GM18870 (cell line): ENCODE data around the gene CBLN2.

Source experiments
- ATAC-seq: cut with Tn5 transposase; IDR thresholded peaks from one replicate; pipeline ENCODE4 v1.9.1; 2021; ENCODE audit warnings: moderate library complexity; ENCODE audit not compliant: unreplicated experiment

CBLN2 gene

DNA sequence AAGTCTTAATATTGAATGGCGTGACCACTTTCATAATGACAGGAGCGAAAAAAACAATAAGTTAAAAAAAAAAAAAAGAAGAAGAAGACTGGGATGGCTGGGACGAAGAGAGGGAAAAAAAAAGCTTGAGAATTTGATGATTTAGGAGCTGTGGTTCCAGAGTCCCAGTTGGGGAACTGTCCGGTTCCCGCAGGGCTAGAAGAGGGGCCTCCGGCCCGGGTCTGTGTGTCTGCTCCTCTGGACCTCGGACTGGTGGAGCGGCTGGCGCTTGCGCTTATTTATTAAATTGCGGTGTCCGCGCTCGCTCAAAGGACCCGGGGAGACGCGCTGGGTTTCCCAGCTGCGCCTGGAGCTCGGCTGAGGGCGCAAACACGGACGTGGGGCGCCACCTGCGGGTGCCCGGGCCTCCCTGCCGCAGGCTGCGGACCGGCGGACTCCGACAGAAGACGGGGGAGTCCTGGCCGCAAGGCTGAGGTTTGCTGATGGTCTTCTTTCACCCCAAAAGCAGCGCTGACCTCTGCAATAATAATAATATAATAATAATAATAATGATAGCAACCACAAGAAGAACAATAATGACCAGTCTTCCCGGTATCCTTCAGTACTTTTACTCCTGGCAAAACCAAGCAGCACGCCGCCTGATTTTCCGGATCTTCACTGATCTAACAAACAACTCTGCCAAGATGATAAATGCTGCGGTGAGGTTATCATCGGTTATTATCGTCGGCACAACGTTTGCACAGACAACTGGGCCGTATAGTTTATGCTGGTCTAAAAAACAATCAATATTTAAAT lies at the start of gene CBLN2:
Gene CBLN2 (minus strand): TSS at position 251 of the 795 bp plus-strand sequence. CDS start 2,182 bp downstream, outside the sequence.
- peak; percentile 69 for ATAC-seq

DNA sequence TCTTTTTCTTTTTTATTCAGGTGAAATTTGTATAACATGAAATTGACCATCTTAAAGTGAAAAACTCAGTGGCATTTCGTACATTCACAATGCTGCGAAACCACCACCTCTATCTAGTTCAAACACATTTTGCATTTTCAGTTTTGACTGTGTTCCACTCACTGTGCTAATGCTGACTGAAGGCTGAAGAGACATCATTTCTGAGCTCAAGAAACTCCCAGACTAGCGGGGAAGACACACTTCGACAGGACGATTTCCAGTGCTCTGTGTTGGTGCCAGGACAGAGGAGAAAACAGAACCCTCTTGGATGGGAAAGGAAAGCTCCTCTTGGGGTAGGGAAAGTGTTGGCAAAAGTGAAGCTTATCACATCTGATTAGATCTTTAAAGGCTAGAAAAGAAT lies 44.2 kb upstream of the CBLN2 start:
- ATAC-seq: no peak

DNA sequence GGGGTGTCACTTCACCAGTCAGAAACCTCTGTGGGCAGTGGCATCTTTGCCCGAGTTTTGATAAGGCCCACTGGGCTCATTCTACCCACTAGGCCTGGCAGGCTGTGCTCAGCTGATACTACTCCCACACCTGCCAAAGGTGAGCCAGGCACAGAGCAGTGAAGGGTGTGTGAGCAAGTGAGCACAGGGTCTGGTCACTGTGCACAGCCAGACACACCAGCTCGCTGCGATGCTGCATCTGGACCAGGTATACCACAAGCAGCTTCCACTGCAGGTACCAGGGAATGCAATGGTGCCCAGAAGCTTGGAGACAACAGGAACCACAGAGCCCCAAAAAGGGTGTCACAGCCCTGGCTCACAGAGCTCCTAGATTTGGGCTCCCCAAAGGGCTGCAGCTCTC lies 40.6 kb upstream of the CBLN2 start:
- ATAC-seq: no peak

DNA sequence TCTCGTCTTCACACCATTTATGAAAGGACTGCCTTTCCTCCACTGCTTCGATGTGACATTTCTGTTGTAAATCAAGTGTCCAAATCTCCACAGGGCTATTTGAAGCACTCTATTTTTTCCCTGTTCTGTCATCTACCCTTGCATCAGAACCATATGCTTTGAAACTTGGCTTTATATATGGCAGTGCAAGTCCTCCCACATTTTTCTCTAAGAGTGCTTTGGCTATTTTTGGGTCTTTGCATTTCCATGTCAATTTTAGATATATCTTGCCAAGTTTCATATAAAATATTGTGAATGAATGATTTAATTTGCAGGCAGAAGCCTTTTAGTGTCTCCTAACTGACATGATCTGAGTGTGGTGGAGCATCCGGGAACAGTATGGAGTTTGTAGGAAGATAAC lies 37.8 kb upstream of the CBLN2 start:
- no peak for ATAC-seq

DNA sequence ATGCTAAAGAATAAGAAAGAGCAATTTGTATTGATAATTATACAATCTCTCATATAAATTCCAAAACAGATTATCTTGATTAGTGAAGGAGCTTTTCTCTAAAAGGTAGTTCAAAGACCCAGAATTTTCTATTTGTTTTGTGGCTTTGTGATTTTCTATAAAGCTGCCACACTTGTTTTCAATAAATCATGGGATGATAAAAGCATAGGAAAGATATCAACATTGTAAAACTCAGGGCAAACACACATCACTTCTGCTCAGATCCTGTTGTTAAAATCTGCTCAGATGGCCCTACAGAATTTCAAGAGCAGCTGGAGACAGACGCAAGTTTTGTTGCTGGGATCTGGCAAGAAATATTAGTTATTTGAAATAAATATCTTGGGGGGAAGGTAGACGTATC lies 28.8 kb upstream of the CBLN2 start:
- no peak for ATAC-seq

DNA sequence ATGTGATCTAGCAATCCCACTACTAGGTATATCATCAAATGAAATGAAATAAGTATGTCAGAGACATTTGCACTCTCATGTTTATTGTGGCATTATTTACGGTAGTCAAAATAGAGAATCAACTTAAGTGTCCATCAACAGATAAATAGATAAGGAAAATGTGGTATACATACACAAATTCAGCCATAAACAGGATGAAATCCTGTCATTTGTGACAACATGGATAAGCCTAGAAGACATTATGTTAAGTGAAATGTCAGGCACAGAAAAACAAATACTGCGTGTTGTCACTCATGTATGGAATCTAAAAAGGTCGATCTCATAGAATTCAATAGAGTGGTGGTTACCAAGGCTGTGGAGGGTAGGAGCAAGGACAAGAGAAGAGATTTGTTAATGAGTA lies 22.1 kb upstream of the CBLN2 start:
- no peak for ATAC-seq

DNA sequence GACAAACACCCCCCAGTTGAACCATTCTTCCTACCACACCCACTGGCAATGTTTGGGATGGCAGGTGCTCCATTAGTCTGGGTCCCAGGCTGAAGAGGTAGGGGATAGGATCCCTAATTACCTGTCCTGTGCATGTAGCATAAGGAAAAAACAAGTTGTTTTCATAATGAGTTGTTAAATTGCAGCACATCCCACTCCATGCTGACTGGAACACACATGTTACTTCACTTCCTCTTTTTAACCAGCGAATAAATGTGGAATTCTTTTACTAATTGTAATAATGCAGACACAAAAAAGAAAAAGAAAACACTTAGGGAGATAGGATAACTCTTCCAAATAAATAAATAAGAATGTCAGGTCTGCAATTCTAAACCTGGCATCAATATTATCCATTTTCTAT lies 11.8 kb upstream of the CBLN2 start:
- no peak for ATAC-seq

DNA sequence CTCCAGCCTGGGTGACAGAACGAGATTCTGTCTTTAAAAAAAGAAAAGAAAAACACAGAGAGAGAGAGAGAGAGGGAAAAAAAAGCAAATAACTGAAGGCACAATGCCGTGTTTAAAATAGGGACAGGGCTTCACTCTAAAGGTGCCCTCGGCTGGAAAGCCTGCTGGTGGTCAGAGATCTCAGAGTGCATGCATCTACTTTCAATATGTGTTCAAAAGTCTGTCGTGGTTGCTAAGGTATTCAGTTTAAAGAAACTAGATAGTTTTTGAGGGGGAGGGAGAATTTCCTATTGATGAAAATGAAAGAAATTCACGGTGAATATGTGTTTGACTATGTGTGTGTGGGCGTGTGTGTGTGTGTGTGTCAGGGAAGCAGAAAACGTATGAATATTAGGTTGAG lies 11.0 kb upstream of the CBLN2 start:
- no peak for ATAC-seq

DNA sequence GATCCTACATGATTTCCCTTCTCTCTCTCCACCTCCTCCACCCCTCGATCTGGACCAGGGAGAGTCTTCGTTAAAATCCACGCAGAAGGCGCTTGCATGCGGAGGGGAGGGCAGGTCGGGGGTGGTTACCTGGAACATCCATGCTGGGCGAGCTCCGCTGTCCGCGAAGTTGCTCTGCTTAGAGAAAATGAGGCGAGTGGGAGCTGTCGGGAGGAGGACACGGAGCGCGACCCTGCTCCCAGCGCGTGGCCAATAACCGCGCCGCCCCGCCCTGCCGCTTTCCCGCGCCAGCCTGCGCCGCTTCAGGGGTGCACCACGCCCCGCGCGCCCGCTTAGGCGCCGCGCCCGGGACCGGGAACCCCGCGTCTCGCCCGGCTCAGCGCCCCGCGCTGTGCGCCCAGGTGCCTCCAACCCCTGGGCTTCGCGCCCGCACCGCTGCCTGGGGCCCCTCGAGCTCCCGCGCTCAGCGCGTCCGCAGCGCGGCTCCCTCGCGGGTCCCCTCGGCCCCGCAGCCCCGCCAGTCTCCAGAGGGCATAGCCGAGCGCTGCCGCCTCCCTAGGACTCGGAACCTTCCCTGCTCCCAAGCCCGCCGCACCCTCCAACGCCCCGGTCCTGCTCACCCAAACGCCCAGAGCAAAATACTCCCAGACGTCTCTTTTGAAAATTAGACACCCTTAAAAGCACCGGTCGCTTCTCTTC lies 636 bp downstream of the CBLN2 start:
- no peak for ATAC-seq

DNA sequence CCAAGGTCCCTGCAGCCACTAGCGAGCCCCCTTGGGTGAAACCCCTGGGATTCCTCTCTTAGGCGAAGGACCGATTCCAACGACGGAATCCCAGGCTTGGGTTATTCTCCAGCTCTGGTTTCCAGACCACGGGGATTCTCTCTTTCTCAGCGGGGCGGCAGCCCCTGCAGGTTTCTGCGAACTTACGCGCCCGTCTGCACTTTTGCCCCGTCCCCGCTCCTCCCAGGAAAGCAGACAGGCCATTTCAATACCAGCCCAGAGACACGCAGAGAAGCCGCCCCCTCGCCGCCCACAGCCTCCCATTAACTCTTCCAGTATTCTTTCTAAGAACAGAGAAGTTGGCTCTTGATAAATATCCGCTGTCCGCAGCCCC lies 1.2 kb downstream of the CBLN2 start:
- ATAC-seq: no peak

DNA sequence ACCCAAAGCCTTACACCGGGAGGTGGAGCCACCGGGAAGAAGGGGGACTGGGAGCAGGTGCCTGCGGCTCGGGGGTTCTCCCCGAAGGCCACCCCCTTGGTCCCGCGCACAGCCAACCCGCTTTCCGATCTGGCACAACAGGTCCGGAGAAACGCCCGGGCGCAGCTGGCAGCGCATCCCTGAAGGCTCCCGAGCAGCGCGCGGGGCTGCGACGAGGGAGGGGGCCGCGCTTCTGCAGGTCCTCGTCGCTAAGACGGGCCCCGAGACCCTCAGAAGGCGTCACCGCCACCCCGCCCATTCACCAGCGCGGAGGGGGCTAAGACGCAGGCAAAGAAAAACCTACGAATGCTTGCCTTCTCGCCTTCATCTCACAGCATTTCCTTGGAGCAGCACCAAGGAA lies 1.8 kb downstream of the CBLN2 start:
- ATAC-seq: no peak

DNA sequence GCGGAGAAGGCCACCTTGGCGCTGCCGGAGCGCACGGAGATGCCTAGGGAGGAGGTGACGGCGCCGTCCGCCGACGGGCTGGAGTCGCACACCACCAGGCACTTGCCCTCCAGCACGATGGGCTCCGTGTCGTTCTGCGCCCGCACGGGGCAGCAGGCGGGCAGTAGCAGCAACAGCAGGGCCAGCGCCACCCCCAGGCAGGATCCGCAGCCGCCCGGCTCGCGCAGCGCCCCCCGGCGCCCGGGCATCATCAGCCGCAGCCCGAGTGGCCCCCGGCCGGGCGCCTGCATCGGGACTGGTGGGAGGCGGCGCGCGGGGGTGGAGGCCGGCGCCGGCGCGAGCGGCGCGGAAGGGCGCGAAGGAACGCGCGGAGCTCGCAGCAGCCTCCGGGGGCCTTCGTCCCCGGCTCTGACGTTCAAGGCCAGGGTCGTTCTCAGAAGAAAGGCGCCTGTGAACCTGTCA lies 2.2 kb downstream of the CBLN2 start:
- no peak for ATAC-seq

DNA sequence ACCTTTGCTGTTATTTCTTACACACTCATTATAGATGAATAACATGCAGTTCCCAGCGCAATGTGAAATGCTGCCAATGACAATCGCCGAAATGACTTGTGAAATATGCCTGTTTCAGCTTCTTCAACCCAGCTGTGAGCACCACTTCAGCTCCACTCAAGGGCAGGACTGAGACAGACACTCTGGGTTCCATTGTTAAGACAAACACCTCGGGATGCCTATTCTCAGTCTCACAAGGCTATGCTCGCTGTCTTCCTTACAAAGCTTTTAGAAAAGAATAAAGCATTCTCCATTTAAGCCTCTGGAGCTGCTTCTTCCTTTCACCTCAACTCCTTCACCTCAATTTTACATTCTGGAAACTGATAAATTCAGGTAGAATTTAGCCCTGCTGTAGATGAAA lies 4.2 kb downstream of the CBLN2 start:
- no peak for ATAC-seq

DNA sequence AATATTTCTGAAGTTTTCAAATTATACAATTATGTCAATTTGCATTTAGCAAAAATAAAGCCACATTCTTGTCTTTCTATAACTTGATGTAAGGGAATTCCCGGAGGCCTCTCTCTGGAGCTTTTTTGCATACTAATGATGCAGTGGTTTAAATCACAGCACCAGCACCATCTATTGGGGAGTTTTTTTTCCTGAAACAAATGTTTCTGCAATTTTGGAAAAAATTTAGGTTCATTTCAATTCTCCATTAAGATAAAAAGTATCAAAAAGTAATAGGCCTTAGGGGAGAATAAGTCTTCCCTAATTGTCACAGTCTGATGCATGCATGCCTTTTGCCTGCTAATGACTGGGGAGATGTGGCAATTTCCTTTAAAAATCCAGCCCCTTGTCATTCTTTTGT lies 13.5 kb downstream of the CBLN2 start:
- ATAC-seq: no peak

DNA sequence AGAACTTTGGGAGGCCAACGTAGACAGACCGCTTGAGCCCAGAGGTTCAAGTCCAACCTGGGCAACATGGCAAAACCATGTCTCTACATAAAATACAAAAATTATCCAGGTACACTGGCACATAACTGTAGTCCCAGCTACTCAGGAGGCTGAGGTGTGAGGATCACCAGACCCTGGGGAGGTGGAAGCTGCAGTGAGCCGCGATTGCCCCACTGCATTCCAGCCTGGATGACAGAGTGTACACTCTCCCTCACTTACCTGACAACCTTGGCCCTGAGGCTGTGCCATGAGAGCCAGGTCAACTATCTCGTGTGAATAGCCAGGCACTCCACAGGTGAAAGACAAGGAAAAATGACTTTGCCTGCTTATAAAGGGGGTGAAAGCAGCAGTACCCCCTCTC lies 39.3 kb downstream of the CBLN2 start:
- no peak for ATAC-seq

DNA sequence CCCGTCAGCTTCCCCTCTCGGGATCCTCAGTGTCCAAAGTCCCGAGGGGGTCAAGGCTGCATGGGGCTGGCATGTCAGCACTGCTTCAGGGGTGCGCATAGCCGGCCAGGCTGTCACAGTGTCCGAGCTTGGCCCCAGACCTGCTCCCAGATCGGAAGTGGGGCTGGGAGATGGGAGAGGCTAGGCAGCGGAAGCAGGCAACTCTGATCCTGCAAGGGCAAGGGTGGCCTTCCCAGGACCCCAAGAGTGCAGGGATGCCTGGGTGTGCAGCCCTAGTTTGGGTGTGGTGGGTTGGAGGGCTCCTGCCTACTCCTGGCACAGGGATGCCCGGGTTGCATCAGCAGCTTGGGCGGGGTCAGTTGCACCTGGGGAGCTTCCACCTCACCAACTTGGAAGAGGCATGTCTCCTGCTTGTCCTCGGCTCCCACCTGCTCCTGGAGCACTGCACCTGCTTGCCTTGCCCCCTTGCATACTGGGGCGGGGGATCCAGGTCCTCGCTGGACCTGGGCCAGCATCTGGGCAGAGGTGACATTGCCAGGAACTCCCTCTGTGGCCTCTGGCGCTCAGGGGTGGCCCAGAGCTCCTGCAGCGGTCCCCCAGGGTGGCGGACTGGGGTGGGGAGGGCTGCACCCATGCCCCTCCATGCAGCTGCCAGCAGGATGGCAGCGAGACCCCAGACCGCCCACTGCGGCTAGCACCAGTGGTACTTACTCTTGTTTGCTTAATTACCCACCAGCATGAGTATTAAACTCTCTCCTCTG lies 41.3 kb downstream of the CBLN2 start:
- ATAC-seq: no peak

DNA sequence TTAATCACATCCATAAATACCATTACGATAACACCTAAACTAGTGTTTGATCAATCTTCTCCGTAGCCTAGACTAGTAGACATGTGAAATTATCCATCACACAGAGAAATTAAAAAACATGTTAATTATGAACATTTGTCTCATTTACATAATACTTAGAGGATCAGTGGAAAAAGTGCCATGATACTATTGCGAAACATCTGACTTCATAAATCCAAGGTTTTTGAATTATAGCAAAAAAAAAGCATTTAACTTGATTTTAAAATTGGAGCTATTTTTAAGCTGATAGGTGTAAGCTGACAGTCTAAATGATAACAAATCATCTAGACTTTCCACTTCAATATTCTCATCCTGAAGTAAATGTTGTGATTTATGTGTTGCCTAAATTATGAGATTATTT lies 51.6 kb downstream of the CBLN2 start:
- no peak for ATAC-seq
